ENCODE measurements around the gene SMARCC2. TPM values are rescaled to one million over a fixed set of nuclear protein-coding genes. Genes with fewer than 3 reads are reported as not detected.

The SMARCC2 gene
- total RNA-seq, 1 donor from 2014 or later: 117 TPM

GRCh38 chr12:56163533-56164344 is 25.5 kb downstream of the SMARCC2 start:
- Histone ChIP-seq H3K4me1 (peaks cover 21% of the 10 kb centered on the region), H3K27ac (no peak overlapping the region), H3K36me3 (peaks cover 90% of the 10 kb centered on the region), H3K9me3 (no peaks in the 10 kb centered on the region), H3K27me3 (no peaks in the 10 kb centered on the region), H3K4me3 (no peak overlapping the region)
- intact Hi-C loops (cut with DNase I): no loop called here
- no peak for ATAC-seq
- DNase-seq: no peak
- TF ChIP-seq CTCF (IDR thresholded peaks at IDR 0.05): no peak

GRCh38 chr12:56162468-56163290 is 26.6 kb downstream of the SMARCC2 start:
- peaks cover 21% of the 10 kb centered on the region for H3K4me1 ChIP-seq
- no peak for TF ChIP-seq CTCF (IDR thresholded peaks at IDR 0.05)
- no peaks in the 10 kb centered on the region for H3K9me3 ChIP-seq
- peaks cover 80% of the 10 kb centered on the region for H3K36me3 ChIP-seq
- intact Hi-C loops (cut with DNase I): no loop called here
- H3K27ac ChIP-seq: no peak overlapping the region
- H3K4me3 ChIP-seq: no peak overlapping the region
- no peaks in the 10 kb centered on the region for H3K27me3 ChIP-seq
- DNase-seq (no peak), ATAC-seq (no peak)

GRCh38 chr12:56161690-56162351 is 27.5 kb downstream of the SMARCC2 start:
- no peak for DNase-seq
- no peak overlapping the region for H3K27ac ChIP-seq
- H3K9me3 ChIP-seq: no peaks in the 10 kb centered on the region
- ATAC-seq: no peak
- H3K4me1 ChIP-seq: peaks cover 21% of the 10 kb centered on the region
- H3K36me3 ChIP-seq: peaks cover 72% of the 10 kb centered on the region
- no peak overlapping the region for H3K4me3 ChIP-seq
- H3K27me3 ChIP-seq: no peaks in the 10 kb centered on the region
- TF ChIP-seq CTCF (IDR thresholded peaks at IDR 0.05): no peak
- intact Hi-C loops (cut with DNase I): no loop called here

- no peak for DNase-seq
- ATAC-seq: no peak
- Histone ChIP-seq H3K4me1 (peaks cover 21% of the 10 kb centered on the region), H3K27ac (peak overlapping the region; percentile 96), H3K27me3 (no peaks in the 10 kb centered on the region), H3K4me3 (peak overlapping the region; percentile 84), H3K36me3 (peaks cover 65% of the 10 kb centered on the region), H3K9me3 (no peaks in the 10 kb centered on the region)
- TF ChIP-seq CTCF (IDR thresholded peaks at IDR 0.05): no peak
- intact Hi-C loops (cut with DNase I): no loop called here
These were observed 28.2 kb downstream of the SMARCC2 start for GRCh38 chr12:56160894-56161689.

GRCh38 chr12:56160193-56160763 is 29.0 kb downstream of the SMARCC2 start:
- H3K9me3 ChIP-seq: no peaks in the 10 kb centered on the region
- peaks cover 58% of the 10 kb centered on the region for H3K36me3 ChIP-seq
- peak overlapping the region; percentile 96 for H3K27ac ChIP-seq
- no peaks in the 10 kb centered on the region for H3K27me3 ChIP-seq
- intact Hi-C loops (cut with DNase I): no loop called here
- peaks cover 21% of the 10 kb centered on the region for H3K4me1 ChIP-seq
- no peak for ATAC-seq
- no peak for DNase-seq
- TF ChIP-seq CTCF (IDR thresholded peaks at IDR 0.05): no peak
- peak overlapping the region; percentile 84 for H3K4me3 ChIP-seq

Measured in upper lobe of right lung (tissue), 1 donor.